ENCODE data around the gene KLF11.
A peak's percentile ranks its signal among the peaks of the same experiment; 100 is the strongest.
"Not testable (repeated sequence)": the region's sequence is repeated elsewhere in the genome, so short reads cannot be mapped to it uniquely, and the experiment has no call there.

KLF11 gene

DNA sequence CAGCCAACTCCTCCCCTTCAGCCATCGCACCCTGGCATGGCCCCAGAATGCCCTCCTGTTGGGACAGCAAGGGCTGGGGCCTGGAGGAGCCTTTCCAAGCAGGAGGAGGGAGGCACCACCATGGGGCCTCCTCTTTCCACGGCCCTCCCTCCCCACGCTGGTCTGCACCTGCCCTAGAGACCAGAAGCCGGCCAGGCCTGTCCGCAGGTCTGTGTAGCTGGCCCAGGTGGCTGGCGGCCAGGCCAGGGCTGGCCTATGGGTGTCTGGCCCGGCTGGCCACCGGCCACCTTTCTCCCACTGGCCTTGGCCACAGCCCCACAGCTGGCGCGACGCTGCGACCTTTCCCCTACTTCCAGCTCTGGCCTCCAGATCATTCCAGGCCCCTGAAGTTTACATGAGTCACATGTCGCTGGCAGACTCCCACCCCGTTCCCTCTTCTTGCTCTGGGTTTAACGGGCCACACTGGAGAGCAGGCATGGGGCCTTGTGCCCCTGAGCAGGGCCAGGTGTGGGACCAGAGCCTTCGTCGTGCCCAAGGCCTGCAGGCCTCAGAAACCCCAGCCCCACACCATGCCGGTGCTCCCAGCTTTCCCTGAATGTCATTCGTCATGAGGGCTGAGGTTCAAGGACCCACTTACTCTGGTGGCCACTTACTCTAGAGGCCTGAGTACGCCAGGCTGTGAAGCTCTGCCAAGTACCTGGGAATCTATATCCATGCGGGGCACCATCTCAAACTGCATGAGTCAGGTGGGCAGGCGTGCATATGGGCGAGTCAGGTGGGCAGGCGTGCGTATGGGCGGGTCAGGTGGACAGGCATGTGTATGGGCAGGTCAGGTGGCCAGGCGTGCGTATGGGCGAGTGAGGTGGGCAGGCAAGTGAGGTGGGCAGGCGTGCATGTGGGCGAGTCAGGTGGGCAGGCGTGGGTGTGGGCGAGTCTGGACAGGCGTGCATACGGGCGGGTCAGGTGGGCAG lies 33.3 kb upstream of the KLF11 start:
- DNase-seq: peak; percentile 55

DNA sequence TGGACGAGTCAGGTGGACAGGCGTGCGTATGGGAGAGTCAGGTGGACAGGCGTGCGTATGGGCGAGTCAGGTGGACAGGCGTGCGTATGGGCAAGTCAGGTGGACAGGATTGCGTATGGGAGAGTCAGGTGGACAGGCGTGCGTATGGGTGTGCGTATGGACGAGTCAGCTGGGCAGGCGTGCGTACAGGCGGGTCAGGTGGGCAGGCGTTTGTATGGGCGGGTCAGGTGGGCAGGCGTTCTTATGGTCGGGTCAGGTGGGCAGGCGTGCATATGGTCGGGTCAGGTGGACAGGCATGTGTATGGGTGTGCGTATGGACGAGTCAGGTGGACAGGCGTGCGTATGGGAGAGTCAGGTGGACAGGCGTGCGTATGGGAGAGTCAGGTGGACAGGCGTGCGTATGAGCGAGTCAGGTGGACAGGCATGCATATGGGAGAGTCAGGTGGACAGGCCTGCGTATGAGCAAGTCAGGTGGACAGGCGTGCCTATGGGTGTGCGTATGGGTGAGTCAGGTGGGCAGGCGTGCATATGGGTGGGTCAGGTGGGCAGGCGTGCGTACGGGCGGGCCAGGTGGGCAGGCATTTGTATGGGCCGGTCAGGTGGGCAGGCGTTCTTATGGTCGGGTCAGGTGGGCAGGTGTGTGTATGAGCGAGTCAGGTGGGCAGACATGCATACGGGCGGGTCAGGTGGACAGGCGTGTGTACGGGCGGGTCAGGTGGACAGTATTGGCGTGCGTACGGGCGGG lies 32.3 kb upstream of the KLF11 start:
- DNase-seq: not testable (repeated sequence)

DNA sequence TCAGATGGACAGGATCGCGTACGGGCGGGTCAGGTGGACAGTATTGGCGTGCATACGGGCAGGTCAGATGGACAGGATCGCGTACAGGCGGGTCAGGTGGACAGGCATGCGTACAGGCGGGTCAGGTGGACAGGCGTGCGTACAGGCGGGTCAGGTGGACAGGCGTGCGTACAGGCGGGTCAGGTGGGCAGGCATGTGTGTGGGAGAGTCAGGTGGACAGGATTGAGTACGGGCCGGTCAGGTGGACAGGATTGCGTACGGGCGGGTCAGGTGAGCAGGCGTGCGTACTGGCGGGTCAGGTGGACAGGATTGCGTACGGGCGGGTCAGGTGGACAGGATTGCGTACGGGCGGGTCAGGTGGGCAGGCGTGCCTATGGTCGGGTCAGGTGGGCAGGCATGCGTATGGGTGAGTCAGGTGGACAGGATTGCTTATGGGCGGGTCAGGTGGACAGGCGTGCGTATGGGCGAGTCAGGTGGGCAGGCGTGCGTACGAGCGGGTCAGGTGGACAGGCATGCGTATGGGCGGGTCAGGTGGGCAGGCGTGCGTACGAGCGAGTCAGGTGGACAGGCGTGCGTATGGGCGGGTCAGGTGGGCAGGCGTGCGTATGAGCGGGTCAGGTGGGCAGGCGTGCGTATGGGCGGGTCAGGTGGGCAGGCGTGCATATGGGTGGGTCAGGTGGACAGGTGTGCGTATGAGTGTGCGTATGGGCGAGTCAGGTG lies 31.6 kb upstream of the KLF11 start:
- DNase-seq: not testable (repeated sequence)

DNA sequence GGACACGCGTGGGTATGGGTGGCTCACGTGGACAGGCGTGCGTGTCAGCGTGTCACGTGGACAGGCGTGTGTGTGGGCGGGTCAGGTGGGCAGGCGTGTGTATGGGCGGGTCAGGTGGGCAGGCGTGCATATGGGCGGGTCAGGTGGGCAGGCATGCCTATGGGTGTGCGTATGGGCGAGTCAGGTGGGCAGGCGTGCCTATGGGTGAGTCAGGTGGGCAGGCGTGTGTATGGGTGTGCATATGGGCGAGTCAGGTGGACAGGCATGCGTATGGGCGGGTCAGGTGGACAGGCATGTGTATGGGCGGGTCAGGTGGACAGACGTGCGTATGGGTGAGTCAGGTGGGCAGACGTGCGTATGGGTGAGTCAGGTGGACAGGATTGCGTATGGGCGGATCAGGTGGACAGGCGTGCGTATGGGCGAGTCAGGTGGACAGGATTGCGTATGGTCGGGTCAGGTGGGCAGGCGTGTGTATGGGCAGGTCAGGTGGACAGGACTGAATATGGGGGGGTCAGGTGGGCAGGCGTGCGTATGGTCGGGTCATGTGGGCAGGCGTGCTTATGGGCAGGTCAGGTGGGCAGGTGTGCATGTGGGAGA lies 30.9 kb upstream of the KLF11 start:
- not testable (repeated sequence) for DNase-seq

DNA sequence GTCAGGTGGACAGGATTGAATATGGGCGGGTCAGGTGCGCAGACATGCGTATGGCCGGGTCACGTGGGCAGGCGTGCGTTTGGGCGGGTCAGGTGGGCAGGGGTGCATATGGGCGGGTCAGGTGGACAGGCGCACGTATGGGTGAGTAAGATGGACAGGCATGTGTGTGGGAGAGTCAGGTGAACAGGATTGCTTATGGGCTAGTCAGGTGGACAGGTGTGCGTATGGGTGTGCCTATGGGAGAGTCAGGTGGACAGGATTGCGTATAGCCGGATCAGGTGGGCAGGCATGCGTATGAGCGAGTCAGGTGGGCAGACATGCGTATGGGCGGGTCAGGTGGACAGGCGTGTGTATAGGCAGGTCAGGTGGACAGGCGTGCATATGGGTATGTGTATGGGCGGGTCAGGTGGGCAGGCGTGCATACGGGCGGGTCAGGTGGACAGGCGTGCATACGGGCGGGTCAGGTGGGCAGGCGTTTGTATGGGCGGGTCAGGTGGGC lies 30.3 kb upstream of the KLF11 start:
- DNase-seq: no peak

DNA sequence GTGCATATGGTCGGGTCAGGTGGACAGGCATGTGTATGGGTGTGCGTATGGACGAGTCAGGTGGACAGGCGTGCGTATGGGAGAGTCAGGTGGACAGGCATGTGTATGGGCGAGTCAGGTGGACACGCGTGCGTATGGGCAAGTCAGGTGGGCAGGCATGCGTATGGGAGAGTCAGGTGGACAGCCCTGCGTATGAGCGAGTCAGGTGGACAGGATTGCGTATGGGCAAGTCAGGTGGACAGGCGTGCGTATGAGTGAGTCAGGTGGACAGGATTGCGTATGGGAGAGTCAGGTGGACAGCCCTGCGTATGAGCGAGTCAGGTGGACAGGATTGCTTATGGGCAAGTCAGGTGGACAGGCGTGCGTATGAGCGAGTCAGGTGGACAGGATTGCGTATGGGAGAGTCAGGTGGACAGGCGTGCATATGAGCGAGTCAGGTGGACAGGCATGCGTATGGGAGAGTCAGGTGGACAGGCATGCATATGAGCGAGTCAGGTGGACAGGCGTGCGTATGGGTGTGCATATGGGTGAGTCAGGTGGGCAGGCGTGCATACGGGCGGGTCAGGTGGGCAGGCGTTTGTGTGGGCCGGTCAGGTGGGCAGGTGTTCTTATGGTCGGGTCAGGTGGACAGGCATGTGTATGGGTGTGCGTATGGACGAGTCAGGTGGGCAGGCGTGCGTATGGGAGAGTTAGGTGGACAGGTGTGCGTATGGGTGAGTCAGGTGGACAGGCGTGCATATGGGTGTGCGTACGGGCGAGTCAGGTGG lies 29.5 kb upstream of the KLF11 start:
- not testable (repeated sequence) for DNase-seq

DNA sequence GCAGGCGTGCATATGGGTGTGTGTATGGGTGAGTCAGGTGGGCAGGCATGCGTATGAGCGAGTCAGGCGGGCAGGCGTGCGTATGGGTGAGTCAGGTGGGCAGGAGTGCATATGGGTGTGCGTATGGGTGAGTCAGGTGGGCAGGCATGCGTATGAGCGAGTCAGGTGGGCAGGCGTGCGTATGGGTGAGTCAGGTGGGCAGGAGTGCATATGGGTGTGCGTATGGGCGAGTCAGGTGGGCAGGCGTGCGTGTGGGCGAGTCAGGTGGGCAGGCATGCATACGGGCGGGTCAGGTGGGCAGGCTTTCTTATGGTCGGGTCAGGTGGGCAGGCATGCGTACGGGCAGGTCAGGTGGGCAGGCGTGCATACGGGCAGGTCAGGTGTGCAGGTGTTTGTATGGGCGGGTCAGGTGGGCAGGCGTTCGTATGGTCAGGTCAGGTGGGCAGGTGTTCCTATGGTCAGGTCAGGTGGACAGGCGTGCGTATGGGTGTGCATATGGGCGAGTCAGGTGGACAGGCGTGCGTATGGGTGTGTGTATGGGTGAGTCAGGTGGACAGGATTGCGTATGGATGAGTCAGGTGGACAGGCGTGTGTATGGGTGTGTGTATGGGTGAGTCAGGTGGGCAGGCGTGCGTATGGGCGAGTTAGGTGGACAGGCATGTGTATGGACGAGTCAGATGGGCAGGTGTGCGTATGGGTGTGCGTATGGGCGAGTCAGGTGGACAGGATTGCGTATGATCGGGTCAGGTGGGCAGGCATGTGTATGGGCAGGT lies 28.7 kb upstream of the KLF11 start:
- no peak for DNase-seq

DNA sequence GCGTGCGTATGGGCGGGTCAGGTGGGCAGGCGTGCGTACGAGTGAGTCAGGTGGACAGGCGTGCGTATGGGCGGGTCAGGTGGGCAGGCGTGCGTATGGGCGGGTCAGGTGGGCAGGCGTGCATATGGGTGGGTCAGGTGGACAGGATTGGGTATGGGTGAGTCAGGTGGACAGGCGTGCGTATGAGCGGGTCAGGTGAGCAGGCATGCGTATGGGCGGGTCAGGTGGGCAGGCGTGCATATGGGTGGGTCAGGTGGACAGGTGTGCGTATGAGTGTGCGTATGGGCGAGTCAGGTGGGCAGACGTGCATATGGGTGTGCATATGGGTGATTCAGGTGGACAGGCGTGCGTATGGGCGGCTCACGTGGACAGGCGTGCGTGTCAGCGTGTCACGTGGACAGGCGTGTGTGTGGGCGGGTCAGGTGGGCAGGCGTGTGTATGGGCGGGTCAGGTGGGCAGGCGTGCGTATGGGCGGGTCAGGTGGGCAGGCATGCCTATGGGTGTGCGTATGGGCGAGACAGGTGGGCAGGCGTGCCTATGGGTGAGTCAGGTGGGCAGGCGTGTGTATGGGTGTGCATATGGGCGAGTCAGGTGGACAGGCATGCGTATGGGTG lies 27.9 kb upstream of the KLF11 start:
- not testable (repeated sequence) for DNase-seq

DNA sequence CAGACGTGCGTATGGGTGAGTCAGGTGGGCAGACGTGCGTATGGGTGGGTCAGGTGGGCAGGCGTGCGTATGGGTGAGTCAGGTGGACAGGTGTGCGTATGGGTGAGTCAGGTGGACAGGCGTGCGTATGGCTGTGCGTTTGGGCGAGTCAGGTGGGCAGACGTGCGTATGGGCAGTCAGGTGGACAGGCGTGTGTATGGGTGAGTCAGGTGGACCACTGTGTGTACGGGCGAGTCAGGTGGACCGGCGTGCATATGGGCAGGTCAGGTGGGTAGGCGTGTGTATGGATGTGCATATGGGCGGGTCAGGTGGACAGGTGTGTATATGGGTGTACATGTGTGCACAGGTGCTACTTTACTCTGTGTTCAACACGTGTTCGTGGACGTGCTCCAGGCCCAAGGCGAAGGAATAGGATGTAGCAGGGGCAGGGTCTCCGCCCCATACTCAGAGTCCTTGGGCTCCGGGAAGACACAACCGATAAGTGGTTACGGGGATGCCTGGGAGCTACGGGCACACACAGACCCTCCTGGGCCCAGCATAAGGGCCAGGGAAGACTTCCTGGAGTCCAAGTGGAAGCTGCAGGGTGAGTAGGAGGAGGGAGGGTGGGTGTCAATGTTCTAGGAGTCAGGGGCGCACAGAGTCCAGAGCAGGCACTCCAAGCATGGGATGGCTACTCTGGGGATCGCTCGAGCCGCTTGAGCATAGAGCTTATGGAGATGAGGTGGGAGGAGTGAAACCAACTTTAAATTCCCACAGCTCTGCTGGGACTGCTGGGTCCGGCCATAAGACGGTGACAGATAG lies 27.1 kb upstream of the KLF11 start:
- no peak for DNase-seq

DNA sequence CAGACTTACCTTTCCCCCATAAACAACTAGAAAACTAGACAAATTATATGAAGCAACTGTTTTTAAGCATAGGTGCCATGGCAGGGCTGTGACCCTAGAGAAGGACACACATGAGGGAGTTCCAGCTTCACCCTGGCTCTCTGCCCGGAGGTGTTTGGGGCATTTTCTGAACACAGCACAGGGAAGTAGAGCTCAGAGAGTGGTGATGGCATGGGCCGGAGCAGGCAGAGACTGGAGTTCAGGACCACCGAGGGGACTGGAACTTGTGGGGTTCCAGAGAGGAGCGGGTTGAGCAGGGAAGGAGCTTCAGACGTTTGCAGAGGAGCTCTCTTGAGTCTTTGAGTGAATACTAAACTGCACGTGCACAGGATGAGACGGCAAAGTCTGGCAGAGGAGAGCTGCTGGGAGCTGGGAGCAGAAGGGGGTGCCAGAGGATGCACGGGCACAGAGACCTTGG lies 26.5 kb upstream of the KLF11 start:
- DNase-seq: no peak

DNA sequence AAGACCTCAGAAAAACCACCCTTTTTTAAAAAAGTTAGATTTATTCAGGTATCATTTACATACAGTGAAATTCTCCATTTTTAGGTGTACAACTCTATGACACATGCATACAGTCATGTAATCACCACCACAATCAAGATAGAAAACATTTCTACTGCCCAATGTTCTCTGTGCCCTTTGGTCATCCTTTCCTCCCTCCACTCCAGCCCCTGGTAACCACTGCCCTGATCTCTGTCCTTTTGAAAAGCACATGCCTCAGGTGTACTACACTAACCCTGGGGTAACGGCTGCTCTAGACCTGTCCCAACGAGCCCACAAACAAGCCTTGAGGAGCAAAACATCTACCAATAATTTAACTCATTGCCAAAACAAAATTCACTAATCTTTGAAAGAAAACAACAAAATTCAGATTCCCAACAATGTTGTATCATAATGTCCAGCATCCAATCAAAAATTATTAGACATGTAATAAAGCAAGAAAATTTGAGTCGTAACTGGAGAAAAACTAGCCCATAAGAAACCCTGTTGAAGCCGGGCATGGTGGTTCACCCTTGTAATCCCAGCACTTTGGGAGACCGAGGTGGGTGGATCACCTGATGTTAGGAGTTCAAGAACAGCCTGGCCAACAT lies 25.9 kb upstream of the KLF11 start:
- DNase-seq: no peak

DNA sequence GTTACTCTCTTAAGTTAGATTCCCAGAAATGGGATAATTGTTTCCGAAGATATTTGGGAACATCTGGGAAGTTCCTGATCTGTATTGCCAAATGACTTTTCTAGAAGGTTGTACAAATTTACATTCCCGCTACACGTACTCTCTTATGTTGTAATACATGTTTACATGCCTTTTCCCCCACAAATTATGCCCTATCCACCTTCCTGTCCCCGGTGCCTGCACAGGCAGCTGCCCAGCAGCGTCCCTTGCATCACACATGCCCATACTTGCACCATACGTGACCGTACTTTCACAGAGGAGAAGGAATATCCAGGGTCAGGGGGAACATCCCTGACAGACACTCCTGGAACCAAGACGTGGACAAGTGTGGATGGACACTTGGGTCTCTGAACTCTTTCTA lies 24.2 kb upstream of the KLF11 start:
- no peak for DNase-seq

DNA sequence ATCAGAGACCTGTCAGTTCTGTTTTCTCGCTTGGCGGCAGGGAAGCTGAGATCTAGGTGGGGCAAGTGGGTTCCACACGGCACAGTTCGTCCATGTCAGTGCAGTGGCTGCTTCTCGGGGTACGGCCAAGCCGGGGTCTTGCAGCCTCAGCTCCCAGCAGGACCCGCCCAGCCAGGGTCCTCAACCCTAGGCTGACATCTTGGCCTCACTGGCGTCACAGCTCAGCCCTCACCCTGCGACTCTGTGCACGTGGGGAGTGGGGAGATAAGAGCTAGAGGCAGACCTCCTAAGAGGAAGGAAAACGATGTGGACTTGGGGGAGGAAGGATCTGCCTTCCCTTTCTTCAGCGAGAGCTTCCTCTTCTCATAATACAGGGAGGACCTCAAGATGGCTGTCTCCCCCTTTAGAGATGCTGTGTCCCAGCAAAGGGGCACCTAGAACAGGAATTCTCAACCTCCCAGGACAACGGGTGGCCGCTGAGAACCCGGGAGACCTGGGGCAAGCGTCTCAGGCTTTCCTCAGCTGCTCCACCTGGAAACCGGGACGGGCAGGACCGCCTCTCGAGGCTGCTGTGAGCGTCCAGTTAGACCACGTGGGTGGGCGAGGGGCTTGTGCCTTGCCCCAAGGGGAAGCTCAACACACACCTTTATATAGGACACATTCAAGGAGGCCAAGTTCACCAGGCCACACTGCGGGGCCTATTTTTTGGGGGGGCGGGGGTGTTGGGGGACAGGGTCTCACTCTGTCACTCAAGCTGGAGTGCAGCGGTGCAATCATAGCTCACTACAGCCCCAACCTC lies 23.5 kb upstream of the KLF11 start:
- no peak for DNase-seq

DNA sequence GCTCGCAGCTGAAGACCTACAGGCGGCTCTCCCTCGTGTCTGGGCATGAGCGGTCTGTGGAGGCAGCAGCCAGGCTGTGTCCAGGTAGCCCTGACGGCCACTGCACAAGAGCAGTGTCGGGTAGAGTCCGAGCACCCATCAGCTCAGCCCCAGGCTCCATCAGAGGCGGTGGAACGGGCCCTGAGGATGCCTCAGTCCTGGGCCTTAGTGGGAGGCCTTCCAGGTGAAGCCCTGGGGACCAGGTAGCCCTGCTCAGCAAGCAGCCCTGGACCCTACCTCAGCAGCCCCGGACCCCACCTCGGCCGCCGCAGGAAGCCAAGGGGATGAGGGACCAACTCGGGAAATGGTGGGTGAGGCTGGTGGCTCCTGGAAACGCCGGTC lies 21.3 kb upstream of the KLF11 start:
- no peak for DNase-seq

DNA sequence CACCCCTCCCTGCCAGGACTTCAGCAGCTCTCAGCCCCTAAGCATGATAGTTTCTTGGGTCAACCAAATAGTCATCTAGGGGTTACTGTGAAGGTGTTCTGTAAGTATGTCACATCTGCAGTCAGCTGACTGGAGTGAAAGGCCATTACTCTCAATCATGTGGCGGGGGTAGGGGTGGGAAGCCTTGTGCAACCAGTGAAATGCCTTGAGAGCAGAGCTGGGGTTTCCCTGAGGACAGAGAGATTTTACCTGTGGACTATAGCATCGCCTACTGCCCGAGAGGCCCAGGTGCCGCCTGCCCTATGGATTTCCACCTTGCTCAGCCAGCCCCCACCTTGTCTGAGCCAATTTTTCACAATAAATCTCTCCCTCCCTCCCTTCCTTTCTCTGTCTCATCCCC lies 20.9 kb upstream of the KLF11 start:
- DNase-seq: no peak

DNA sequence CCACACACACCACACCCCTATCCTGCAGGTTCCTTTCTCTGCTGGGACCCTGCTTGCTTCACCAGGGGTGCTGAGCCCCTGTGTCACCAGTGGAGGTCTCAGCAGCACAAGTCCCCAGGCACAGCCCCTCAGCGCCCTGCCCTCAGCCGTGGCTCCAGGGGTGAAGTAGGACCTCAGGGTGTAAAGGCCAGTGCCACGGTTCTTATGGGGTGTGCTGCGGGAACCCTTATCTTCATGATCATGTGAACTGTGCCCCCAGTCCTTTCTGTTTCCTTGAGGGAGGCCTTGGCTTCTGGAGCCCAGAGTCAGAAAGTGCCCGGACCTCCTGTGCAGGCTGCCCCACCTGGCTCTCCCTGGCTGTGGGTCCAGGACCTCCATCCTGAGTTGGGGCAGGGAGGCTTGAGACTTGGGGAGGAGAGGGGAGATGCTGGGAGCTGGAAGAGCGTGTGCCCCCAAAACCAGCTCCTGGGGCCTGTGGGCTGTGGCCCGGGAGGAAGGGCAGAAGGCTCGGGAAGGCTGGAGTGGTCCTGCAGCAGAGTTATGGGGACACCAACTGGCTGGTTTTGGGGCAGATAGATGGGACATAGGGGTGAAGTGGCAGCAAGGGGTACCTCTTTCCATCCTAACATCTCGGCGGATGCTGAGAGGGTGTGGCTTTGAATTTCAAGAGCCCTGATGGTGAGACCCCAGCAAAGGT lies 20.2 kb upstream of the KLF11 start:
- no peak for DNase-seq

DNA sequence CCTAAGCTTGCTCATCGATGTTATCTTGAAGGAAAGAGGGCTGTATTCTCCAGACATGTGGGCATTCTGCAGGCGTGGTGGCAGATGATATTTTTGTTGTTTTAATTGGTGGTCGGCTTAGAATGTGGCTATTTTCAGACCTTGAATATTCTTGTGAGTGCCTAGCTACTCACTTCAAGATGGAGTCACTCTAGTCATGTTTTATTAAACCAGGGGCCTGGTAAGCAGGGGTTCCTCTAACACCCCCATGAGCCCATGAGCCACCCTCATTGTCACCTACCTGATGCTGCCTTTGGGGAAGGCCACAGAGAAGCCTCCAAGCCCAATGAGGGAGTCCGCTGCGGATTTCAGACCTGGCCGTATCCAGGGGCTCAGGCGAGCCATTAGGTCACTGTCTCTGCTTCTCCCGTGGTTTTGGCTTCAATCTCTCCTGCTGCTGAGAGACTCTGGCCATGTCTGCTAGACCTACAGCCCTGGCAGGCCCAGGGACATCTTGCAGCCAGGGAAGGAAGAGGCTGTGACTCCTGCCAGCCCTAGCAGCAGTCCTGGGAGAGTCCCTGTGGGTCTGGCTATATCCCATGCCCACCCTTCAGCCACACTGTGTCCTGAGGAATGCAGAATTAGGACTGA lies 16.3 kb upstream of the KLF11 start:
- DNase-seq: no peak
